WTC11 (cell line): ENCODE results near the gene FDPS. TPM values are rescaled to one million over a fixed set of nuclear protein-coding genes. Genes with fewer than 3 reads are reported as not detected.

Experiments used
- ATAC-seq: fragments of 200-7000 bp; cut with Tn5 transposase; 2 replicates; pipeline ENCODE4 v1.10.0; 2021; ENCODE audit warnings: mild to moderate bottlenecking, moderate library complexity
- CTCF ChIA-PET: fragments of 300-600 bp; sonication (Branson Sonifier 250); formaldehyde crosslinking; loops from one replicate; lab custom pipeline; 2021; ENCODE audit warnings: antibody characterized with exemption; lab: Charles Lee
- POLR2A ChIA-PET: fragments of 350-600 bp; sonication (Branson Sonifier 250); formaldehyde crosslinking; loops from one replicate; lab custom pipeline; 2021; ENCODE audit warnings: antibody characterized with exemption; lab: Charles Lee
- DNase-seq: peaks from one replicate; pipeline ENCODE4 v3.0.0; 2021; ENCODE audit warnings: low spot score
- H3K27ac Mint-ChIP-seq: 2 replicates; pipeline ENCODE4 v1.8.0; 2021; ENCODE audit warnings: mixed read lengths
- H3K27me3 Mint-ChIP-seq: 2 replicates; pipeline ENCODE4 v1.8.0; 2021; ENCODE audit warnings: low read depth, mild to moderate bottlenecking, moderate library complexity, mixed read lengths
- H3K36me3 Mint-ChIP-seq: 2 replicates; pipeline ENCODE4 v1.8.0; 2021; ENCODE audit warnings: mixed read lengths
- H3K4me1 Mint-ChIP-seq: 2 replicates; pipeline ENCODE4 v1.8.0; 2022; ENCODE audit warnings: mixed read lengths
- H3K4me3 Mint-ChIP-seq: 2 replicates; pipeline ENCODE4 v1.8.0; 2021; ENCODE audit warnings: mild to moderate bottlenecking, moderate library complexity, mixed read lengths
- H3K9me3 Mint-ChIP-seq: 2 replicates; pipeline ENCODE4 v1.8.0; 2021; ENCODE audit warnings: mixed read lengths
- ARID4B ChIP-seq: sonication (generic); formaldehyde crosslinking; IDR thresholded peaks from 2 replicates; pipeline ENCODE4 v1.8.0; 2023; ENCODE audit warnings: missing genetic modification reagents, mild to moderate bottlenecking, borderline replicate concordance
- GRHL2 ChIP-seq: fragments of 250-450 bp; sonication (Bioruptor Pico); IDR thresholded peaks from 2 replicates; pipeline ENCODE4 v1.8.0; 2022; ENCODE audit warnings: mild to moderate bottlenecking, moderate library complexity; ENCODE audit not compliant: insufficient replicate concordance, severe bottlenecking
- HMGXB4 ChIP-seq: sonication (generic); formaldehyde crosslinking; IDR thresholded peaks from 2 replicates; pipeline ENCODE4 v1.8.1; 2023; ENCODE audit warnings: mild to moderate bottlenecking, moderate library complexity, missing genetic modification reagents
- JAZF1 ChIP-seq: fragments of 250-450 bp; sonication (Bioruptor Pico); IDR thresholded peaks from 2 replicates; pipeline ENCODE4 v1.9.0; 2021; ENCODE audit warnings: moderate library complexity, mild to moderate bottlenecking, inconsistent platforms
- MXD4 ChIP-seq: fragments of 250-450 bp; sonication (Bioruptor Pico); IDR thresholded peaks from 2 replicates; pipeline ENCODE4 v1.8.0; 2021; ENCODE audit warnings: mild to moderate bottlenecking, moderate library complexity, borderline replicate concordance
- NFATC4 ChIP-seq: fragments of 250-450 bp; sonication (Bioruptor Pico); IDR thresholded peaks from 2 replicates; pipeline ENCODE4 v1.9.0; 2021; ENCODE audit warnings: mild to moderate bottlenecking
- NFE2L1 ChIP-seq: sonication (generic); formaldehyde crosslinking; IDR thresholded peaks from 2 replicates; pipeline ENCODE4 v1.8.1; 2023; ENCODE audit warnings: missing genetic modification reagents
- NFYB ChIP-seq: sonication (generic); formaldehyde crosslinking; conservative IDR thresholded peaks from 2 replicates; pipeline ENCODE4 v1.8.0; 2022; ENCODE audit warnings: low read depth, missing genetic modification reagents
- NR2C2 ChIP-seq: sonication (generic); formaldehyde crosslinking; IDR thresholded peaks from 2 replicates; pipeline ENCODE4 v1.8.0; 2022; ENCODE audit warnings: mild to moderate bottlenecking, missing genetic modification reagents
- SMAD4 ChIP-seq: sonication (generic); formaldehyde crosslinking; IDR thresholded peaks from 2 replicates; pipeline ENCODE4 v1.8.0; 2022; ENCODE audit warnings: mild to moderate bottlenecking, missing genetic modification reagents
- TEAD1 ChIP-seq: sonication (generic); formaldehyde crosslinking; IDR thresholded peaks from 2 replicates; pipeline ENCODE4 v1.8.0; 2022; ENCODE audit warnings: mild to moderate bottlenecking, missing genetic modification reagents
- ZBTB43 ChIP-seq: sonication (generic); formaldehyde crosslinking; IDR thresholded peaks from 2 replicates; pipeline ENCODE4 v1.8.1; 2023; ENCODE audit warnings: mild to moderate bottlenecking, missing genetic modification reagents
- ZNF121 ChIP-seq: sonication (generic); formaldehyde crosslinking; IDR thresholded peaks from 2 replicates; pipeline ENCODE4 v1.8.0; 2023; ENCODE audit warnings: missing genetic modification reagents
- ZNF219 ChIP-seq: sonication (generic); formaldehyde crosslinking; IDR thresholded peaks from 2 replicates; pipeline ENCODE4 v1.8.0; 2023; ENCODE audit warnings: missing genetic modification reagents, mild to moderate bottlenecking, borderline replicate concordance
- ZNF263 ChIP-seq: sonication (generic); formaldehyde crosslinking; IDR thresholded peaks from 2 replicates; pipeline ENCODE4 v1.8.1; 2022; ENCODE audit warnings: low read depth, mild to moderate bottlenecking, moderate library complexity, missing genetic modification reagents
- ZNF416 ChIP-seq: fragments of 250-450 bp; sonication (Bioruptor Pico); IDR thresholded peaks from 2 replicates; pipeline ENCODE4 v1.9.0; 2021; ENCODE audit warnings: mild to moderate bottlenecking, inconsistent platforms
- total RNA-seq: library from RNA; stranded (reverse); gene quantifications from 3 replicates; pipeline ENCODE4 v1.2.3, GENCODE V29; 2021

The FDPS gene
- total RNA-seq, 1 experiment from 2014 or later, result 354 TPM

- TF ChIP-seq ZNF416 (CRISPR knock-in tag) (no peak), NR2C2 (CRISPR knock-in tag) (no peak), MXD4 (CRISPR knock-in tag) (no peak)
Measured at GRCh38 chr1:155293086-155293749, 15.4 kb upstream of the FDPS start (continued).

- DNase-seq (no peak), ATAC-seq (peak; percentile 43)
- Mint-ChIP-seq H3K36me3 (no peaks in the 10 kb centered on the region), H3K27ac (no peak overlapping the region), H3K27me3 (peaks cover 49% of the 10 kb centered on the region), H3K9me3 (no peaks in the 10 kb centered on the region), H3K4me1 (peaks cover 29% of the 10 kb centered on the region), H3K4me3 (peak overlapping the region; percentile 78)
- POLR2A ChIA-PET, result no interaction called here
- TF ChIP-seq GRHL2, result no peak
- no peak for TF ChIP-seq ZNF121 (CRISPR knock-in tag)
- no peak for TF ChIP-seq NFATC4
- CTCF ChIA-PET, result interaction anchor here (0.6 to 2.4 kb wide), 4 partner anchors 16 to 122 kb away, joined by 3 to 13 read pairs (median 6); partner anchors contain the start of gene KRTCAP2
Measured at GRCh38 chr1:155294520-155295182, 14.0 kb upstream of the FDPS start.

GRCh38 chr1:155295183-155295941, 13.3 kb upstream of the FDPS start:
- peaks cover 29% of the 10 kb centered on the region for H3K4me1 Mint-ChIP-seq
- DNase-seq, result peak; percentile 55
- peak; percentile 61; the same call in 1 of the 2 replicates for TF ChIP-seq HMGXB4 (CRISPR knock-in tag)
- 0 out of 2 replicates have a peak, but pooled peaks have one; percentile 42 for TF ChIP-seq NFE2L1
- TF ChIP-seq NR2C2 (CRISPR knock-in tag), result no peak
- no peak for TF ChIP-seq ARID4B (CRISPR knock-in tag)
- H3K36me3 Mint-ChIP-seq, result no peaks in the 10 kb centered on the region
- ChIA-PET CTCF (interaction anchor here (0.6 to 2.4 kb wide), 5 partner anchors 13 to 122 kb away, joined by 3 to 13 read pairs (median 7); partner anchors contain the start of genes FDPS and KRTCAP2), POLR2A (no interaction called here)
- peaks cover 49% of the 10 kb centered on the region for H3K27me3 Mint-ChIP-seq
- ATAC-seq, result peak; percentile 72
- no peaks in the 10 kb centered on the region for H3K9me3 Mint-ChIP-seq
- H3K4me3 Mint-ChIP-seq, result peak overlapping the region; percentile 78
- H3K27ac Mint-ChIP-seq, result no peak overlapping the region

GRCh38 chr1:155295942-155296267, 12.8 kb upstream of the FDPS start:
- CTCF ChIA-PET, result interaction anchor here (1.5 to 2.4 kb wide), 4 partner anchors 12 to 123 kb away, joined by 4 to 13 read pairs (median 8); partner anchors contain the start of genes FDPS and KRTCAP2
- ATAC-seq (peak; percentile 24), DNase-seq (no peak)
- no peaks in the 10 kb centered on the region for H3K36me3 Mint-ChIP-seq
- H3K4me1 Mint-ChIP-seq, result peaks cover 29% of the 10 kb centered on the region
- no peak overlapping the region for H3K27ac Mint-ChIP-seq
- POLR2A ChIA-PET, result no interaction called here
- peaks cover 49% of the 10 kb centered on the region for H3K27me3 Mint-ChIP-seq
- no peaks in the 10 kb centered on the region for H3K9me3 Mint-ChIP-seq
- peak overlapping the region; percentile 78 for H3K4me3 Mint-ChIP-seq
- TF ChIP-seq JAZF1 (no peak), ZNF219 (no peak), ZBTB43 (CRISPR knock-in tag) (no peak), MXD4 (CRISPR knock-in tag) (no peak), TEAD1 (no peak), NFYB (CRISPR knock-in tag) (no peak), SMAD4 (no peak), GRHL2 (no peak), ZNF263 (no peak)
